Measurements from ENCODE around the gene WBP2. TPM values are rescaled to one million over a fixed set of nuclear protein-coding genes. Genes with fewer than 3 reads are reported as not detected.

Gene WBP2
- total RNA-seq, 2 experiments from 2014 or later, result 64.3 to 68.6 TPM

DNA sequence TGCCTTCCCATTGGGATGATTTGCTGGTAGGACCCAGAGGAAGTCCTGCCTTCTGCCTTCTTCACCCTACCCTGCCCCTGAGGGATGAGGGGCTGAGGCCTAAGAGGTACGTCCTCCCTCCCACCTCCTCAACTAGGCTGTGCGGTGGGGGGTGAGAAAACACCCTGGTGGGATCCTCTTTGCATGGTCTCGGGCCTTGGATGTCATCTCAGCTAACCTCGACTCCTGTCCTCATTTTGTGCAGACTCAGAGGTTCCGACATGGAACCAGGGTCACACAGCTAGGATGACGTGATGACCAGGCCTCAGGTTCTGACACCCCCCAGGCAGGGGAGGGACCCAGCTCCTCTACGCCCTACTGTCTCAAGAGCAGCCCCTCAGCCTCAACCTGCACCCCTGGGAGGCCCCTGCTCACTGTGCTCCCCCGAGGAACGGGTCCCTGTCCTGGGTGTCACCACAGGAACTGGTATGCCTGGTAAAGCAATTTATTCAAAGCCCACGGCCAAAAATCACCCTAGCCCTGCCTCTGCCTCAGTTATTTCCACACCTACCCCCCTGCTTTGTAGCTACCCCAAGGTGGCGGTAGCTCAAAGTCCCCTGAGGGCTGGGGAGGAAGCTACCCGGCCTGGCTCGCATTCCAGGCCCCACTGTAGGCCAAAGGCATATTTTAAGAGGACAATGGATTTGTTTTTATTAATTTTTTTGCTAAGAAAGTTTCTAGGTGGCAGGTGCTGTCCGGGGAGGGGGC lies 28.4 kb downstream of the WBP2 start:
- ATAC-seq, result no peak
- no peak overlapping the region for H3K4me3 Mint-ChIP-seq
- ChIA-PET CTCF (interaction anchor here (0.9 to 4.5 kb wide), 26 partner anchors 8 to 556 kb away, joined by 3 to 44 read pairs (median 5); partner anchors contain the start of genes GALK1, MIF4GD, TRIM47 and UNK), POLR2A (interaction anchor here (0.8 to 17.8 kb wide), 9 partner anchors 10 to 193 kb away, joined by 3 to 205 read pairs (median 4); partner anchors contain the start of genes GALK1, UNC13D, UNK and WBP2)
- H3K4me1 Mint-ChIP-seq (ENCODE audit: low read depth), result peaks cover 41% of the 10 kb centered on the region
- H3K27ac Mint-ChIP-seq, result peak overlapping the region; percentile 99
- DNase-seq, result no peak
- no peaks in the 10 kb centered on the region for H3K27me3 Mint-ChIP-seq (ENCODE audit: low read depth)
- peaks cover 39% of the 10 kb centered on the region for H3K36me3 Mint-ChIP-seq (ENCODE audit: low read depth)
- no peaks in the 10 kb centered on the region for H3K9me3 Mint-ChIP-seq (ENCODE audit: insufficient read depth)

- POLR2A ChIA-PET, result interaction anchor here (1.0 to 17.8 kb wide), 8 partner anchors 10 to 192 kb away, joined by 3 to 205 read pairs (median 4); partner anchors contain the start of genes GALK1, UNC13D and UNK
- ATAC-seq (no peak), DNase-seq (no peak)
- Mint-ChIP-seq H3K36me3 (ENCODE audit: low read depth) (peaks cover 42% of the 10 kb centered on the region), H3K4me3 (no peak overlapping the region), H3K9me3 (ENCODE audit: insufficient read depth) (no peaks in the 10 kb centered on the region), H3K4me1 (ENCODE audit: low read depth) (peaks cover 42% of the 10 kb centered on the region), H3K27ac (no peak overlapping the region), H3K27me3 (ENCODE audit: low read depth) (no peaks in the 10 kb centered on the region)
- CTCF ChIA-PET, result interaction anchor here (1.0 to 4.5 kb wide), 10 partner anchors 8 to 75 kb away, joined by 3 to 44 read pairs (median 8); partner anchors contain the start of genes GALK1 and UNK
Measured at GRCh38 chr17:75825748-75826370, 29.3 kb downstream of the WBP2 start.

DNA sequence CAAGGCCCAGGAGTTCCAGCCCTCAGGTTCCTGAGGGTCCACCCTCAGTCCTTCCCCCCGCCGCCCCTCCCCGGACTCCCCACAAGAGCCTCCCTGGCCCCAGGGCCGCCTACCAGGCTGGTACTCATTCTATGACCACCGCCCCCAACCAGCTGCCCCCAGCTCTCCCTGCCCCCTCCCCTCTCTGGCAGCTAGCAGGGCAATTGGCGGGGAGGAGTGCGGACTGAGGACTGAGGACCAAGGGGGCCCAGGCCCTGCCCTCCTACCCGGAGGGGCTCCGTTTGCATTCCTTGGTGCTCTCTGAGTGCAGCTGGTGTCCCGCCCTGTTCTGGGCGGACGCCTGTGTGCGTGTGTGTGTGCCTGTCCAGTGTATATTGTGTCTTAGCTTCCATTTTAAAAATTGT lies 30.0 kb downstream of the WBP2 start:
- Mint-ChIP-seq H3K4me3 (no peak overlapping the region), H3K27me3 (ENCODE audit: low read depth) (no peaks in the 10 kb centered on the region), H3K4me1 (ENCODE audit: low read depth) (peaks cover 39% of the 10 kb centered on the region), H3K27ac (peak overlapping the region; percentile 20), H3K36me3 (ENCODE audit: low read depth) (peaks cover 39% of the 10 kb centered on the region), H3K9me3 (ENCODE audit: insufficient read depth) (no peaks in the 10 kb centered on the region)
- POLR2A ChIA-PET, result interaction anchor here (1.0 to 17.8 kb wide), 6 partner anchors 9 to 48 kb away, joined by 3 to 205 read pairs (median 4); partner anchors contain the start of genes UNC13D and UNK
- CTCF ChIA-PET, result interaction anchor here (1.1 to 4.5 kb wide), 4 partner anchors 23 to 72 kb away, joined by 4 to 44 read pairs (median 19); partner anchors contain the start of gene GALK1
- ATAC-seq, result no peak
- no peak for DNase-seq

DNA sequence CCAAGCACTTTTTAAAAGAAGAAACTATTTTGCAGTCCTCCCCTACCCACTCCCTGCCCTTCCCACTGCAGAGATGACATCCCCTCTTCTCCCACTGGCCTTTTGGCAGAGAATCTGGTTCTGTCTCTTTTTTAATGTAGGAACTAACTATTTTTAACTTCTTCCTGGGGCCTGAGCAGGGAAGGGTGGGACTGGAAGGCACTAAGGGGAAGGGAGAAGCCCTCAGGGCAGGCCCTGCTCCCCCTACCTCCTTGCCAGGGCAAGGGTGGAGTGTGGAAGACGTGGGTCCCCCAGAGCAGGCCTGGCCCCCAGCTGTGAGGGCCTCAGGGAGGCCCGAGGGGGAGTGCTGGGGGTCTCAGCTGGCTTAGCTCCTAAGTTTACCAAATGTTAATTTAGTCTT lies 30.5 kb downstream of the WBP2 start:
- CTCF ChIA-PET, result interaction anchor here (1.0 to 4.3 kb wide), 3 partner anchors 23 to 71 kb away, joined by 3 to 33 read pairs (median 5); partner anchors contain the start of gene GALK1
- Mint-ChIP-seq H3K36me3 (ENCODE audit: low read depth) (peaks cover 37% of the 10 kb centered on the region), H3K9me3 (ENCODE audit: insufficient read depth) (no peaks in the 10 kb centered on the region), H3K4me3 (no peak overlapping the region), H3K27me3 (ENCODE audit: low read depth) (no peaks in the 10 kb centered on the region), H3K4me1 (ENCODE audit: low read depth) (peaks cover 36% of the 10 kb centered on the region), H3K27ac (peak overlapping the region; percentile 57)
- DNase-seq (no peak), ATAC-seq (no peak)
- POLR2A ChIA-PET, result interaction anchor here (1.2 to 17.8 kb wide), 4 partner anchors 19 to 48 kb away, joined by 3 to 205 read pairs (median 20); partner anchors contain the start of genes UNC13D and UNK

DNA sequence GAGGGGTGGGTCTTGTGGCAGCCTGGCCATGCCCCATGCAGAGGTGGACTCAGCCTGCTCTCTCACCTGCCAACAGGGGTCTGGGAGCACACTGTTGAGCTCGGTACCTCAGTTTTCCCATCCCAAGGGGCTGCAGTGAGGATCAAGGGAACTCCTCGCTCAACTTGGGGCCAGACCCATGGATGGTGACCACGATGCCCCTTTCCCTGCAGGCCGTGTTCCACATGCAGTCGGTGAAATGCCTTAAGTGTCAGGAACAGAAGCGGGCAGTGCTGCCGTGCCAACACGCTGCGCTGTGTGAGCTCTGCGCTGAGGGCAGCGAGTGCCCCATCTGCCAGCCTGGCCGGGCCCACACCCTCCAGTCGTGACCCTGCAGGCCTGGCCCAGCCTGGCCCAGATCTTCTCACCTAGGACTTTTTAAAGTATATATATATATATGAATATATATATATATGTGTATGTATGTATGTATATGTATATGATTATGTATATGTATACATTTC lies 31.0 kb downstream of the WBP2 start:
- POLR2A ChIA-PET, result interaction anchor here (0.6 to 17.8 kb wide), 2 partner anchors 29 to 47 kb away, joined by 4 to 205 read pairs; a partner anchor contains a TSS
- H3K27ac Mint-ChIP-seq, result no peak overlapping the region
- H3K4me3 Mint-ChIP-seq, result no peak overlapping the region
- CTCF ChIA-PET, result interaction anchor here (1.0 to 4.3 kb wide), 3 partner anchors 24 to 71 kb away, joined by 3 to 33 read pairs (median 5); partner anchors contain the start of gene GALK1
- peaks cover 35% of the 10 kb centered on the region for H3K4me1 Mint-ChIP-seq (ENCODE audit: low read depth)
- peaks cover 39% of the 10 kb centered on the region for H3K36me3 Mint-ChIP-seq (ENCODE audit: low read depth)
- H3K9me3 Mint-ChIP-seq (ENCODE audit: insufficient read depth), result no peaks in the 10 kb centered on the region
- H3K27me3 Mint-ChIP-seq (ENCODE audit: low read depth), result no peaks in the 10 kb centered on the region
- DNase-seq (no peak), ATAC-seq (no peak)

DNA sequence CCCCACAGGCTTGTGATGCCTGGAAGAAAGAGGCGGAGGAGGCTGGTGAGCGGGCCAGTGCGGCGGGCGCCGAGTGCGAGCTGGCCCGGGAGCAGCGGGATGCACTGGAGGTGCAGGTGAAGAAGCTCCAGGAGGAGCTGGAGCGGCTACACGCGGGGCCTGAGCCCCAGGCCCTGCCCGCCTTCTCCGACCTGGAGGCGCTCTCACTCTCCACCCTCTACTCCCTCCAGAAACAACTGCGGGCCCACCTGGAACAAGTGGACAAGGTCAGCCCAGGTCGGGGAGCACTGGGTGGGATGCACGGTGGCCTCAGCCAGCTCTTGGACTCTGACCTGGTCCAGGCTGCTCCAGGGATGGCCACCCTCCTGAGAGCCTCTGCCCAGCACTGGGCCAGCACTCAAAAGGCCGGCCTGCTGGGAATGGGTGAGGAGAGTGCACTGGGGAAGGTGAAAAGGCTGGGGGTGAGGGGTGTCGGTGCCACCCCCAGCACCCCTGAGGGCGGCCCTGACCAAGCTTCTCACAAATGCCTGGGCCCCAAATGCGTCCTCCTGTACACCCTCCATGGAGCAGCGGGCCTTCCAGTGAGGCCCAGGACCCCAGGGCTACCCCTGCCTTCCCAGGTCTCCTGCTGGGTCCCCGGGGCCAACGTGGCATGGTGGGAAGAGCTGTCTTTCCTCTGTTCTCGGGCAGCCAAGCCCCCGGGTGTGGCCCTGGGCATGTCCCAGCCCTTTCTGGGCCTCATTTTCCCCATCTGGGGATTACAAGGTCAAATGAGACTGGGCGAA lies 31.7 kb downstream of the WBP2 start:
- peaks cover 40% of the 10 kb centered on the region for H3K36me3 Mint-ChIP-seq (ENCODE audit: low read depth)
- H3K4me1 Mint-ChIP-seq (ENCODE audit: low read depth), result peaks cover 31% of the 10 kb centered on the region
- POLR2A ChIA-PET, result interaction anchor here (0.6 to 17.8 kb wide), 7 partner anchors 9 to 46 kb away, joined by 3 to 205 read pairs (median 5); a partner anchor contains a TSS
- ATAC-seq (no peak), DNase-seq (no peak)
- CTCF ChIA-PET, result interaction anchor here (0.9 to 1.0 kb wide), 2 partner anchors 70 kb away, joined by 3 to 4 read pairs; no protein-coding TSS in a partner anchor
- no peaks in the 10 kb centered on the region for H3K9me3 Mint-ChIP-seq (ENCODE audit: insufficient read depth)
- no peak overlapping the region for H3K4me3 Mint-ChIP-seq
- H3K27ac Mint-ChIP-seq, result no peak overlapping the region
- H3K27me3 Mint-ChIP-seq (ENCODE audit: low read depth), result no peaks in the 10 kb centered on the region

- Mint-ChIP-seq H3K27me3 (ENCODE audit: low read depth) (no peaks in the 10 kb centered on the region), H3K36me3 (ENCODE audit: low read depth) (peaks cover 33% of the 10 kb centered on the region), H3K4me3 (no peak overlapping the region), H3K9me3 (ENCODE audit: insufficient read depth) (no peaks in the 10 kb centered on the region), H3K27ac (peak overlapping the region; percentile 11), H3K4me1 (ENCODE audit: low read depth) (peaks cover 24% of the 10 kb centered on the region)
- no peak for ATAC-seq
- ChIA-PET POLR2A (interaction anchor here (0.7 to 17.8 kb wide), 7 partner anchors 10 to 46 kb away, joined by 3 to 205 read pairs (median 5); a partner anchor contains a TSS), CTCF (interaction anchor here (0.9 to 2.7 kb wide), 3 partner anchors 7 to 69 kb away, joined by 3 to 13 read pairs (median 4); no protein-coding TSS in a partner anchor)
- no peak for DNase-seq
Measured at GRCh38 chr17:75822800-75823166, 32.4 kb downstream of the WBP2 start.

DNA sequence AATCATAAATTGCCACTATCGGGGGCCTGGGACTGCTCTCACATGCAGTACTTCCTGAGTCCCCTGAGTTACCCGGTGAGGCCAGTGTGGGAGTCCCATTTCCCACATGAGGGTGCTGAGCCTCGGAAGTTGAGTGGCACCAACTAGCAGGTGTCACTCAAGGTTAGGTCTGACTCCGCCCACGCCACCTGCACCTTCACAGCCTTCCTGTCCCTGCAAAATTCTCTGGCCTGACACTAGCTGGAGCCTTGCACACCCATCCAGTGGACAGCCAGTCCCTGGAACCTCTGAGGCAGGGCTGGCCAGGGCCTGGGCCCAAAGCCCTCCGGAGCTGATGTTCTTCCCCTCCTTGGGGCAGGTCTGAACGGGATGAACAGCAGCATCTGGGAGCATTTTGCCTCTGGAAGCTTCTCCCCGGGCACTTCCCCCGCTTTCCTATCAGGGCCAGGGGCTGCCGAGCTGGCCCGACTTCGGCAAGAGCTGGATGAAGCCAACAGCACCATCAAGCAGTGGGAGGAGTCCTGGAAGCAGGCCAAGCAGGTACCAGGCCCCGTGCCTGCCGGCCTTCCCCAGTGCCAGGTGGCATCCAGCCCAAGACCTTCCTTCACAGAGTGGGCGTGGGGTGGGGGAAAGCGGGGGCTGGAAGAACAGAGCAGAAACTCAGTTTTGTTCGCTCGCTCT lies 32.9 kb downstream of the WBP2 start:
- Mint-ChIP-seq H3K9me3 (ENCODE audit: insufficient read depth) (no peaks in the 10 kb centered on the region), H3K27ac (peak overlapping the region; percentile 89), H3K27me3 (ENCODE audit: low read depth) (no peaks in the 10 kb centered on the region), H3K4me3 (no peak overlapping the region), H3K36me3 (ENCODE audit: low read depth) (peaks cover 33% of the 10 kb centered on the region), H3K4me1 (ENCODE audit: low read depth) (peaks cover 24% of the 10 kb centered on the region)
- ChIA-PET CTCF (interaction anchor here (0.5 to 2.7 kb wide), 5 partner anchors 8 to 590 kb away, joined by 3 to 13 read pairs (median 3); no protein-coding TSS in a partner anchor), POLR2A (interaction anchor here (1.5 to 17.8 kb wide), 6 partner anchors 10 to 45 kb away, joined by 3 to 205 read pairs (median 4); a partner anchor contains a TSS)
- DNase-seq (peak; percentile 51), ATAC-seq (peak; percentile 43)

- Mint-ChIP-seq H3K9me3 (ENCODE audit: insufficient read depth) (no peaks in the 10 kb centered on the region), H3K27me3 (ENCODE audit: low read depth) (no peaks in the 10 kb centered on the region), H3K36me3 (ENCODE audit: low read depth) (peaks cover 29% of the 10 kb centered on the region), H3K4me1 (ENCODE audit: low read depth) (peaks cover 20% of the 10 kb centered on the region), H3K27ac (peak overlapping the region; percentile 89), H3K4me3 (no peak overlapping the region)
- POLR2A ChIA-PET, result interaction anchor here (1.2 to 17.8 kb wide), 6 partner anchors 11 to 57 kb away, joined by 3 to 205 read pairs (median 4); a partner anchor contains a TSS
- no peak for ATAC-seq
- no peak for DNase-seq
- CTCF ChIA-PET, result interaction anchor here (0.5 to 2.7 kb wide), 4 partner anchors 8 to 591 kb away, joined by 3 to 13 read pairs (median 3); no protein-coding TSS in a partner anchor
Measured at GRCh38 chr17:75821552-75821951, 33.6 kb downstream of the WBP2 start.
